ENCODE results near the gene DNM3.

DNA sequence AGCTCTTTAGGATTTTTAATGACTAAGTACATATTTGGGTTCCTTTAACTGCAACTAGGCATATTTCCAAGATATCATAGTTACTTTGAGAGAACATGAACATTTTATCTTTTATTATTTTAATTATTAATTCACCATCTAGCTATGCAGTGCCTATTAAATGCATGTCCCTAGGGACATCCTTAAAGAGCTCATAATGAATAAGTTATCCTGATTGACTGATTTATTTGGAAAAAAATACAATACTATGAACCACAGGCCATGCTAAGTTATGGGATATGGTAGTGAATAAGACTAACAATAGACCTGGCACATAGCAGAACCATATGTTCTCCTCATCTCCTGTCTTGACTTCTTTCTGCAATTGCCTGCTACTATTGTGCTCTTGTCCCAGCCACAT is 562.8 kb downstream of the DNM3 start:
- TF ChIP-seq, protein P1, sequence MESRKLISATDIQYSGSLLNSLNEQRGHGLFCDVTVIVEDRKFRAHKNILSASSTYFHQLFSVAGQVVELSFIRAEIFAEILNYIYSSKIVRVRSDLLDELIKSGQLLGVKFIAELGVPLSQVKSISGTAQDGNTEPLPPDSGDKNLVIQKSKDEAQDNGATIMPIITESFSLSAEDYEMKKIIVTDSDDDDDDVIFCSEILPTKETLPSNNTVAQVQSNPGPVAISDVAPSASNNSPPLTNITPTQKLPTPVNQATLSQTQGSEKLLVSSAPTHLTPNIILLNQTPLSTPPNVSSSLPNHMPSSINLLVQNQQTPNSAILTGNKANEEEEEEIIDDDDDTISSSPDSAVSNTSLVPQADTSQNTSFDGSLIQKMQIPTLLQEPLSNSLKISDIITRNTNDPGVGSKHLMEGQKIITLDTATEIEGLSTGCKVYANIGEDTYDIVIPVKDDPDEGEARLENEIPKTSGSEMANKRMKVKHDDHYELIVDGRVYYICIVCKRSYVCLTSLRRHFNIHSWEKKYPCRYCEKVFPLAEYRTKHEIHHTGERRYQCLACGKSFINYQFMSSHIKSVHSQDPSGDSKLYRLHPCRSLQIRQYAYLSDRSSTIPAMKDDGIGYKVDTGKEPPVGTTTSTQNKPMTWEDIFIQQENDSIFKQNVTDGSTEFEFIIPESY (IDR thresholded peaks at IDR 0.05; ENCODE audit: borderline replicate concordance, low read depth), result no peak
- TF ChIP-seq, protein P2, sequence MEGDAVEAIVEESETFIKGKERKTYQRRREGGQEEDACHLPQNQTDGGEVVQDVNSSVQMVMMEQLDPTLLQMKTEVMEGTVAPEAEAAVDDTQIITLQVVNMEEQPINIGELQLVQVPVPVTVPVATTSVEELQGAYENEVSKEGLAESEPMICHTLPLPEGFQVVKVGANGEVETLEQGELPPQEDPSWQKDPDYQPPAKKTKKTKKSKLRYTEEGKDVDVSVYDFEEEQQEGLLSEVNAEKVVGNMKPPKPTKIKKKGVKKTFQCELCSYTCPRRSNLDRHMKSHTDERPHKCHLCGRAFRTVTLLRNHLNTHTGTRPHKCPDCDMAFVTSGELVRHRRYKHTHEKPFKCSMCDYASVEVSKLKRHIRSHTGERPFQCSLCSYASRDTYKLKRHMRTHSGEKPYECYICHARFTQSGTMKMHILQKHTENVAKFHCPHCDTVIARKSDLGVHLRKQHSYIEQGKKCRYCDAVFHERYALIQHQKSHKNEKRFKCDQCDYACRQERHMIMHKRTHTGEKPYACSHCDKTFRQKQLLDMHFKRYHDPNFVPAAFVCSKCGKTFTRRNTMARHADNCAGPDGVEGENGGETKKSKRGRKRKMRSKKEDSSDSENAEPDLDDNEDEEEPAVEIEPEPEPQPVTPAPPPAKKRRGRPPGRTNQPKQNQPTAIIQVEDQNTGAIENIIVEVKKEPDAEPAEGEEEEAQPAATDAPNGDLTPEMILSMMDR (IDR thresholded peaks at IDR 0.05), result no peak
- no peak for TF ChIP-seq CHD2 (IDR thresholded peaks at IDR 0.05; ENCODE audit: low read length, partially characterized antibody)
- no peak for TF ChIP-seq SMC3 (IDR thresholded peaks at IDR 0.05; ENCODE audit: low read depth, low read length)
